Heart right ventricle (tissue), 16 donors: Measurements from ENCODE around the gene PXN. TPM values are rescaled to one million over a fixed set of nuclear protein-coding genes. Genes with fewer than 3 reads are reported as not detected.

Experiments
- ATAC-seq, 8 donors: fragments of 200-7000 bp; cut with Tn5 transposase; one replicate each; pipeline ENCODE4 v1.9.1; 2020; ENCODE audit warnings: mild to moderate bottlenecking in 8 of 8, moderate library complexity in 8 of 8, moderate number of reproducible peaks in 1 of 8
- DNase-seq, 2 donors: peaks; one replicate each; pipeline ENCODE4 v3.0.0-alpha.2; 2020
- H3K27ac ChIP-seq, 10 donors: fragments of 200-600 bp; sonication (generic) in 2 of 10; one replicate each; pipeline versions ENCODE4 v1.5.0 to v1.8.0; 2020 to 2022; ENCODE audit warnings: mild to moderate bottlenecking in 3 of 10
- H3K27me3 ChIP-seq, 7 donors: fragments of 200-600 bp; one replicate each; pipeline ENCODE4 v1.8.0; 2021 to 2022; ENCODE audit warnings: mild to moderate bottlenecking in 2 of 7
- H3K36me3 ChIP-seq, 9 donors: fragments of 200-600 bp; sonication (generic) in 1 of 9; one replicate each; pipeline versions ENCODE4 v1.5.0 to v1.8.0; 2020 to 2022; ENCODE audit warnings: mild to moderate bottlenecking in 2 of 9
- H3K4me1 ChIP-seq, 9 donors: fragments of 200-600 bp; sonication (generic) in 1 of 9; one replicate each; pipeline versions ENCODE4 v1.5.0 to v1.8.0; 2020 to 2022; ENCODE audit warnings: mild to moderate bottlenecking in 4 of 9
- H3K4me3 ChIP-seq, 10 donors: fragments of 200-600 bp; sonication (generic) in 2 of 10; one replicate each; pipeline versions ENCODE4 v1.5.0 to v1.8.0; 2020 to 2022; ENCODE audit warnings: mild to moderate bottlenecking in 7 of 10, moderate library complexity in 2 of 10
- H3K9me3 ChIP-seq, 11 donors: fragments of 200-600 bp in 10 of 11; sonication (generic) in 2 of 11; one replicate each; pipeline versions ENCODE4 v1.5.0 to v1.8.0; 2013 to 2022; ENCODE audit warnings: mild to moderate bottlenecking in 2 of 11, control low read depth in 1 of 11, moderate library complexity in 1 of 11
- CTCF ChIP-seq, 9 donors: fragments of 200-600 bp; sonication (generic) in 2 of 9; IDR thresholded peaks; one replicate each; pipeline versions ENCODE4 v1.5.0 to v1.8.0; 2021 to 2022; ENCODE audit warnings: antibody characterized with exemption in 9 of 9, mild to moderate bottlenecking in 5 of 9, moderate library complexity in 1 of 9
- WGBS, 2 donors: extraction: QIAGEN DNeasy Blood & Tissue Kit; methylation state at CpG; one replicate each; pipeline ENCODE4 v1.1.7; 2013; ENCODE audit warnings: inconsistent platforms in 1 of 2; 5-methylcytosine and 5-hydroxymethylcytosine counted together
- intact Hi-C, 10 donors: fragments of 100-400 bp; cut with DNase I; formaldehyde crosslinking; loops; one replicate each; pipeline versions ENCODE4 v1.11.1 to v1.14.2; 2022
- polyA plus RNA-seq, 2 donors: library from polyadenylated mRNA; stranded (reverse); fragments of 200-250 nt; gene quantifications; one replicate each; pipeline ENCODE4 v1.2.3, GENCODE V29; 2013
- total RNA-seq, 10 donors: library from RNA; stranded (reverse); fragmentation: NEBNext Ultra II Directional in 3 of 10; extraction: Animal tissue kit (Norgen Biotek cat#: 25700) in 3 of 10; gene quantifications; one replicate each; pipeline versions ENCODE4 v1.2.1 to v1.2.4, GENCODE V29; 2021 to 2023
- donor health status: Arrhythmogenic right ventricular cardiomyopathy.
- donor health status: ischemic (EF 13 %, LVEDD 7.1; RV severe dilation, severe dysfunction).
- donor health status: healthy with polysubstance abuse.
- donor health status: DM: no; HTN: yes; CAD: no.
- donor health status: DM: no; HTN: no; CAD: no.
- donor health status: ischemic (EF 25% LVEDD 6.9; RV normal size, moderate dysfunction).
- donor health status: ischemic (EF 25% LVEDD 5.7; RV mildly dilated, moderate dysfunction).
- donor health status: healthy.
- donor health status: DM: yes; HTN: yes; CAD: no.
- donor health status: Ischemic cardiomyopathy.
- donor health status: ischemic (EF 35%, LVEDD 5.7; RV mildly dilated, moderate dysfunction).
- donor health status: nonischemic (EF 11% LVEDD 7.7; RV severe dilation, severe dysfunction).
- donor health status: DM: yes; HTN: yes; CAD: no.
- donor health status: PGD.
- donor health status: ischemic (EF 29% LVEDD 5.4; RV normal size, mild dysfunction).
- donor health status: nonischemic (EF 23%, LVEDD 6.1; RV moderate dilation, normal function).

The PXN gene
- total and polyA plus RNA-seq, 12 donors = 41.2 to 123 (median 63.3) TPM

GRCh38 chr12:120180975-120181374 lies 84.6 kb downstream of the PXN start:
- Histone ChIP-seq H3K4me3 (no peak overlapping the region), H3K36me3 (peaks cover 0 to 100% (median 65%) of the 10 kb centered on the region in 9 donors), H3K27me3 (no peaks in the 10 kb centered on the region), H3K27ac (no peak overlapping the region), H3K4me1 (peaks cover 0 to 13% (median 5%) of the 10 kb centered on the region in 9 donors), H3K9me3 (no peaks in the 10 kb centered on the region)
- ATAC-seq (no peak), DNase-seq (no peak)
- TF ChIP-seq CTCF (IDR thresholded peaks at IDR 0.05) = no peak
- 93 to 94% methylated on average over 7 of the region's 7 CpGs for WGBS, 2 donors
- intact Hi-C loops = loop anchor here in 1 of 10 donors (10.0 kb wide), 1 partner anchor 46 kb away; no protein-coding TSS in a partner anchor

GRCh38 chr12:120175537-120175936 lies 90.0 kb downstream of the PXN start:
- Histone ChIP-seq H3K9me3 (no peaks in the 10 kb centered on the region), H3K4me3 (no peak overlapping the region), H3K27me3 (no peaks in the 10 kb centered on the region), H3K27ac (no peak overlapping the region), H3K4me1 (no peaks in the 10 kb centered on the region), H3K36me3 (peaks cover 10 to 100% (median 81%) of the 10 kb centered on the region in 9 donors)
- ATAC-seq (no peak), DNase-seq (no peak)
- TF ChIP-seq CTCF (IDR thresholded peaks at IDR 0.05) = no peak
- 93 to 96% methylated on average over 11 of the region's 11 CpGs for WGBS, 2 donors
- intact Hi-C loops = no loop called here

- H3K9me3 ChIP-seq = no peaks in the 10 kb centered on the region
- no peak overlapping the region for H3K27ac ChIP-seq
- DNase-seq (no peak), ATAC-seq (no peak)
- 91 to 93% methylated on average over 5 of the region's 5 CpGs for WGBS, 2 donors
- intact Hi-C loops = no loop called here
- H3K27me3 ChIP-seq = no peaks in the 10 kb centered on the region
- H3K4me1 ChIP-seq = no peaks in the 10 kb centered on the region
- peaks cover 10 to 100% (median 84%) of the 10 kb centered on the region in 9 donors for H3K36me3 ChIP-seq
- TF ChIP-seq CTCF (IDR thresholded peaks at IDR 0.05) = no peak
- no peak overlapping the region for H3K4me3 ChIP-seq
These were observed 90.5 kb downstream of the PXN start for GRCh38 chr12:120175062-120175461.

- Histone ChIP-seq H3K9me3 (no peaks in the 10 kb centered on the region), H3K4me1 (no peaks in the 10 kb centered on the region), H3K4me3 (no peak overlapping the region), H3K27ac (no peak overlapping the region), H3K27me3 (no peaks in the 10 kb centered on the region), H3K36me3 (peaks cover 9 to 100% (median 89%) of the 10 kb centered on the region in 9 donors)
- TF ChIP-seq CTCF (IDR thresholded peaks at IDR 0.05) = no peak
- DNase-seq (no peak), ATAC-seq (no peak)
- intact Hi-C loops = no loop called here
- 94 to 99% methylated on average over 3 of the region's 3 CpGs for WGBS, 2 donors
These were observed 93.5 kb downstream of the PXN start for GRCh38 chr12:120172053-120172452.
